Measurements from ENCODE around the gene RAB28. TPM values are rescaled to one million over a fixed set of nuclear protein-coding genes. Genes with fewer than 3 reads are reported as not detected.

The RAB28 gene
- total RNA-seq, 2 experiments from 2014 or later, result 23.0 to 30.8 TPM

DNA sequence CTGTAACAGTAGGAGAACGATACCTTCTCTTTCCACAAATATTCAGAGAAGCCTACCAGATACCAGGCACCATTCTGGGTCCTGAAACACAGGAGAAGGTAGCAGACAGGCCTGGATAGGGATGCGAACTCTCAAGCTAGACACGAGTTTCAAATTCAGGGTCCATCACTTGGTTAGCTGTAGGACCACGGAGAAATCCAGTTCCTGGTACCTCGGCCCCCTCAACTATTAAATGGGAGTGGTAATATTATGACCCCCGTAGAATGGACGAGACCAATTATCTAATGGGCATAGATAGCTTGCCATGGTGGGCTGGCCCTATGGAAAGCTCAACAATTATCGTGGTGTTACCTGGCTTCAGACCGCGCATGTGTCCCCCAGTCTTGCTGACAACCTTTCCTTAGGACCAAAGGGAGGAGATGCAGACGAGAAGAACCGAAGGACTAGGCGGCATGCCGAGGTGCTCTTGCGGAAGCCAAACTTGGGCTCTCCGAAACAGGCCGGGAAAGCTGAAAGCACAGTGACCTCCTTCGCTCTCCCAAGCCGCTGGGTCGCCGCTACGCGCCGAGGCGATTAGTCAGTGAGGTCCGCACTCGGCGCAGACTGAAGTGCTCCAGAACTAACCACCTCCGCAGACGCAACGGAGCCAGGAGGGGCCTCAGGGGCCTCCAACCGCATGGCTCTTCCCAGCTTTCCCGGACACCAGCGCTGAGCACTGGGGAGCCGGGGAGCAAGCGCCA is 40.5 kb upstream of the RAB28 start:
- H2AFZ ChIP-seq (ENCODE audit: low read length), result no peak overlapping the region
- H3K9me3 ChIP-seq (ENCODE audit: low read length), result no peaks in the 10 kb centered on the region
- H3K9me2 ChIP-seq (ENCODE audit: insufficient read depth, low read length), result no peaks in the 10 kb centered on the region
- ChIA-PET POLR2A (interaction anchor here (0.5 to 2.1 kb wide), 4 partner anchors 8 to 745 kb away, joined by 3 to 5 read pairs (median 4); no protein-coding TSS in a partner anchor), CTCF (ENCODE audit: unreplicated experiment) (no interaction called here)
- TF ChIP-seq EZH2phosphoT487 (IDR thresholded peaks at IDR 0.05; ENCODE audit: borderline replicate concordance, low read depth, low read length), result no peak
- TF ChIP-seq CTCF (conservative IDR thresholded peaks at IDR 0.05; ENCODE audit: low read length), result no peak
- H3K27ac ChIP-seq (ENCODE audit: low read depth, low read length, poor library complexity, severe bottlenecking), result no peak overlapping the region
- BruUV-seq (replicated peaks), result no TSS peak
- intact Hi-C loops (cut with micrococcal nuclease; ENCODE audit: unreplicated experiment), result no loop called here
- no peaks in the 10 kb centered on the region for H4K20me1 ChIP-seq (ENCODE audit: insufficient read depth, low read length)
- no peak for DNase-seq (ENCODE audit: low spot score)
- H3K36me3 ChIP-seq (ENCODE audit: insufficient read depth, low read length), result no peaks in the 10 kb centered on the region
- H3K4me3 ChIP-seq (ENCODE audit: low read depth, low read length, poor library complexity, severe bottlenecking), result no peak overlapping the region
- no peaks in the 10 kb centered on the region for H3K79me2 ChIP-seq (ENCODE audit: insufficient read depth, low read depth, low read length)
- H3K4me2 ChIP-seq (ENCODE audit: low read length), result no peak overlapping the region
- peaks cover 13% of the 10 kb centered on the region for H3K4me1 ChIP-seq (ENCODE audit: insufficient read depth, low read length, poor library complexity, severe bottlenecking)

DNA sequence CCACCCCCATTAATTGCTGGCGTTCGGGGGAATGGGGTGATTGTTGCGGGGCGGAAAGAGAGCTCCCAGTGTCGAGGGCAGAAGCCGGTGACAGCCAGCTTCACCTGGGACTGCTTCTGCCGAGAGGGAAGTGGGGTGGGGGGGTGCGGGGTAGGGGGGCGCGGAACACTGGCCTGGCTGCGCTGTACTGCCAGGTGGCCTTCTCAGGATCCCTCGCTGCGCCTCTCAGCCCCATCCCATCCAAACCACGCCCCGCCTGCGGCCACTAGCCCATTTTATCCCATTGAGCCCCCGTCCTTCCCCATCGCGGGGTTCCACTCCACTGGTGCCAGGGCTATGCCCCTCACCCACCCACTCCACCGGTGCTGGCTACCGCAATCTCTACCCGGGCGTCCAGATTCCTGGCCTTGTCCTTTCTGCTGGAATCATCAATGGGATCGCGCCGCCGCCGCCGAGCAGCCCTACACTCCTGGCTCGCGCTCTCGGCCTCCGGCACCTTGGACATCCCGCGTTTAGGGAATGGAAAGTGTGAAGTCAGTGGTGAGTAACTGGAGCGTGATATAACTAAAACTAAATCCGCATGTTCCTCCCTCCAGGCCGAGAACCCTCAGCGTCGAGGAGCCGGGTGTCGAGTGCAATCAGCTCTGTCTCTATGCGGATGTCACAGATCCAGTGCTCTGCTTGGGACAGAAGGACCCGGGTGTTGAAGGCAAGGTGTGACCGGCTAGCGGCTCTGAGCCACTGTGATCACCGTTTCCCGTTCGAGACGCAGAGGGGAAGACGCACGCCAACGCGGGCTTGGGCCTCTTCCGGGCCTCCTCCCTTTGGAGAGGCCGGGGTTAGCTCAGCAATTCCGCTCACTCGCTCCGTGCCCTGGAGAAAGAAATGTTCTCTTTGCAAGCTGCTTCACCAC is 39.7 kb upstream of the RAB28 start:
- Histone ChIP-seq H3K4me3 (ENCODE audit: low read depth, low read length, poor library complexity, severe bottlenecking) (no peak overlapping the region), H2AFZ (ENCODE audit: low read length) (no peak overlapping the region), H3K36me3 (ENCODE audit: insufficient read depth, low read length) (no peaks in the 10 kb centered on the region), H3K79me2 (ENCODE audit: insufficient read depth, low read depth, low read length) (no peaks in the 10 kb centered on the region), H3K27ac (ENCODE audit: low read depth, low read length, poor library complexity, severe bottlenecking) (no peak overlapping the region), H3K9me2 (ENCODE audit: insufficient read depth, low read length) (no peaks in the 10 kb centered on the region), H3K4me2 (ENCODE audit: low read length) (no peak overlapping the region), H3K4me1 (ENCODE audit: insufficient read depth, low read length, poor library complexity, severe bottlenecking) (peaks cover 10% of the 10 kb centered on the region), H3K9me3 (ENCODE audit: low read length) (no peaks in the 10 kb centered on the region), H4K20me1 (ENCODE audit: insufficient read depth, low read length) (no peaks in the 10 kb centered on the region)
- BruUV-seq (replicated peaks), result no TSS peak
- intact Hi-C loops (cut with micrococcal nuclease; ENCODE audit: unreplicated experiment), result no loop called here
- ChIA-PET CTCF (ENCODE audit: unreplicated experiment) (no interaction called here), POLR2A (interaction anchor here (0.5 to 0.7 kb wide), 2 partner anchors 9 to 44 kb away, joined by 3 to 4 read pairs; no protein-coding TSS in a partner anchor)
- TF ChIP-seq CTCF (conservative IDR thresholded peaks at IDR 0.05; ENCODE audit: low read length) (no peak), EZH2phosphoT487 (IDR thresholded peaks at IDR 0.05; ENCODE audit: borderline replicate concordance, low read depth, low read length) (no peak)
- DNase-seq (ENCODE audit: low spot score), result no peak
